ENCODE measurements around the gene PARL.
"Not testable (repeated sequence)": the region's sequence is repeated elsewhere in the genome, so short reads cannot be mapped to it uniquely, and the experiment has no call there.

The PARL gene

GRCh38 chr3:183816681-183817510 lies 67.8 kb downstream of the PARL start:
- DNase-seq, result no peak

- DNase-seq, result no peak
Observed at GRCh38 chr3:183815951-183816475, 68.7 kb downstream of the PARL start.

DNA sequence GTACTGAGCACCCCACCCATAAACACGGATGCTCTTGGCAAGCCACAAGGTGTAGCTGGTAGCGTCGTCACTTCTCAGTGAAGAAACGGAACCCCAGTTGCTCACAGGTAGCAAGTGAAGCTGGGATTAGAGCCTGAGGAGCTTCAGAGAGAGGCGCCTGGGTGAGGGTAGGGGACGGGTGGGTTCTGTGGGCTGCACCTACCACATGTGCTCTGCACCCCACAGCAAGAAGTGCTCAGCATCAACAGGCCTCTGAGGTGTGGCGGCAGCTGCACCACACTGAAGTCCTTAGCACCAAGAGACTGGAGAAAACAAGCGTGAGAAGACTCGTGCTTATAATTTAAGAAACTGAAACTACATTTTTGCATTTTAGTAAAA lies 69.1 kb downstream of the PARL start:
- DNase-seq, result no peak

GRCh38 chr3:183814240-183814639 lies 70.4 kb downstream of the PARL start:
- no peak for DNase-seq

DNA sequence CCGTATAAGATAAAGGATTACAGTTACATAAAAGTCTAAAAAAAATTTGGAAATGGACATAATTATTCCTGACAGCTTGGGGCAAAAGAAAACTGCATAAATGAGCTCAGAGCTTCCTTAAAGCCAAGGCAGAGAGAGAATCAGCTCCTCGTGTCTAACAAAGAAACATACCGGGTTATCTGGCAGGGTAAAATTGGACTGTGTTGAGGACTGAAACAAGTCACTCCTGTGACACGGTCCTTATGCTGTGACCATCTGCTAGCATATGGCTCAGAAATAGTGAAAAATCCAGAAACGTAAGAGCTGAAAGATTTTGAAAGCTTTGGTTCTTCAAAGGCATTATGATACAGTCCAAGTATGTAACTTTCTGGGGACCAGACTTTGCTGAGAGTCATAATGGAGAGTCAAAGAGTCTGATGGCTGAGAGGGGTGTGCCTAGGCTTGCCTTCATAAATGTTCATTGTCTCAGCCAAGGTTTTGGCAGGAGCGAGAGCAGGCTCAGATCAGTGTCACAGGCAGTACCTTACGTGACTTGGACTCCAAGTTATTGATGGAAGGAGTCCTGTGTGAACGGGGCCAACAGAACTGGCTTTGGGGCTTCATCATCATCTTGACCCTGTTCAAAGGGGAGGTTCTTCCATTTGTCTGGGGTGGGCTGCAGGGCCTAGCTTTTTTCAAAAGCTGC lies 71.8 kb downstream of the PARL start:
- no peak for DNase-seq

DNA sequence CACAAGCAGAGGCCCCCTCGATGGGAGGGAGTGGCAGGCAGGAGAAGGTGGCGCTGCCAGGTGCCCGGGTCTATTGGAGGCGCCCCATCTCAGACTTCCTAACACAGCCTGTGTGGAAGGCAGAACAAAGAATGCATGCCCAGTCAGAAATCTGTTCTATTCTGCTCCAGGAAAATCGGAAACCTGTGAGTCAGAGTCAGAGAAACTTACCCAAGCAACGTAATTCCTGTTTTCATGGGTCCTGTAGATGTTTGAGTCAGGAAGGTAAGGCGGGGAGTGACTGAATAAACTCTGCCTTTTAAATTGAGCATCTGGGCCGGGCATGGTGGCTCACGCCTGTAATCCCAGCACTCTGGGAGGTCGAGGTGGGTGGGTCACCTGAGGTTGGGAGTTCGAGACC lies 73.0 kb downstream of the PARL start:
- DNase-seq, result no peak

- no peak for DNase-seq
Observed at GRCh38 chr3:183810643-183811594, 73.8 kb downstream of the PARL start.

DNA sequence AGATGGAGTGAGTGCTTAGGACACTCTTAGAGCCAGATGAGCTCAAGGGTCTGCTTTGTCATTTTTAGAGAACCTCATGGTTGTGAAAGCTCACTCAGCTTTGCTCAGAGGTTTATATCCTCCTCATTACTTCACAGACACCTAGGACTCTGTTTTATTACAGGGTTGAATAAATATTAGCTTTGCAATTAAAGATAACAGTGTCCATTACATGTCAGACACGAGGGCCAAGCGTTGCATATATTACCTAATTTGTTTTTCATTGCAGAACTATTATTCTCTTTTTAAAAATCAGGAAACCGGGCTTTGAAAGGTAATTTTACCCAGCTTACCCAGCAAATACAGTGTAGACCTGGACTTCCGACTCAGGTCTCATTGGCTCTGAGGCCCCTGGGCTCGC lies 75.4 kb downstream of the PARL start:
- DNase-seq, result no peak

DNA sequence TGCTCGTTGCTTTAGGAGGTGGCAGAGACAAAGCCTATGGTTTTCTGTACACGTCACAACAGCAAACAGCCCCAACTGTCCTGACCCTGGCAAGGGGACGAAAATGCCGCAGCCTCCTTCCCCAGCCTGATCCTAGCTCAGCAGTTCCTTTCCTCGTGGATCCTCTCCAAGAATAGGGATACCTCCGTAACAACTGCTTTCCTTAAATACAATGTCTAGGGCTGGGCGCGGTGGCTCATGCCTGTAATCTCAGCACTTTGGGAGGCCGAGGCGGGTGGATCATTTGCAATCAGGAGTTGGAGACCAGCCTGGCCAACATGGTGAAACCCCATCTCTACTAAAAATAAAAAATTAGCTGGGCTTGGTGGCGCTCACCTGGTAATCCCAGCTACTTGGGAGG lies 76.3 kb downstream of the PARL start:
- DNase-seq, result no peak

DNA sequence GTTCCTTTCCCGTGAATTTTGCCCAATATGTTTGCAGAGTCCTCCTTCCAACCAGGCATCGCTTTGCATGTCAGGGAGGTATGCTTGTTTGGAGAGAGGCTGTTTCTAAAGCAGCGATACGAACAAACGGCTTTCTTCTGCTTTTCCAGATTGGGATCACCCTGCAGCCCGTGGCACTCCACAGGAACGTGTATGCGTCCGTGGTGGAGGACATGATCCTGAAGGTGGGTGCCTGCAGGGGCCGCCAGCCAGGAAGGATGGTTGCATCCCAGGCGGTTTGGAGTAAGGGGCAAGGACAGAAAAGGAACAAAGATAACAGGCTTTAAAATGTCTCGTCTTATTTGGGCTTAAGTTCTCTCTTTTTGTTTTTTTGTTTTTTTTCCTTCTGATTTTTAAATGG lies 76.8 kb downstream of the PARL start:
- DNase-seq, result no peak

GRCh38 chr3:183807209-183807728 lies 77.4 kb downstream of the PARL start:
- DNase-seq, result no peak

DNA sequence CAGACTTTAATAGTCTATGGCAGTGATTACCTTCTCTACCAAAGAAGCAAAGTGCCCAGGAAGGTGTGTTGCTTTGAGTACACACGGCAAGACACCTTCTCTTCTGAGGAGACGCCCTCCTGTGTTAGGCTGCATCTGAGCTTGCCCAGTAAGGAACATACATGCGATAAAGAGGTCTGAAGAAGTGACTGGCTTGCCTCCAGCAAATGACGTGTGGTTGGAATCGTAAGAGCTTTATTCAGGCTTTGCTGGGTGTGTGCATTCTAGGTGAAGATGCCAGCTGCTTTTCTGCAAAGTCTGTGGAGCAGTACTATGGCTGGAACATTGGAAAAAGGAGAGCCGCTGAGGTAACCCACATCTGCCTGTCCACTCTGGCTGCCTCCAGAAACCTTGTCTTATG lies 81.7 kb downstream of the PARL start:
- DNase-seq, result no peak

DNA sequence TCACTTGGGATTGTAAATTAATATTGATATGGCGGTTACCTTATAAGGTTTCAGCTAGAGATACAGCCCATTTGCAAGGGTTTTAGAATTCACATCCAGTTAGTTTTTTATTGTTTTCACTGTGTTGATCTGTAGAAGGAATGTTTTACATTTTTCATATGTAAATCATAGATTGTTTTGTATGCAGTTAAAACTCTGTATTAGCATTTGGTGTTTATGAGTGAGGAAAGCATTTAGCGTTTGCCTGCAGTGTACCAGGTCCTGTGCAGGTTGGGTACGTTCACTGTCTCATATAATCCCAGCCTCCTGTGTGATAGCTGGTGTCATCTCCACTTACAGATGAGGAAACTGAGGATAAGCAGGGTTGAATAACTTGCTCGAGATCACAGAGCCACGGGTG lies 83.1 kb downstream of the PARL start:
- DNase-seq, result no peak

GRCh38 chr3:183800243-183800863 lies 84.3 kb downstream of the PARL start:
- no peak for DNase-seq

GRCh38 chr3:183799461-183799860 lies 85.2 kb downstream of the PARL start:
- no peak for DNase-seq

GRCh38 chr3:183797996-183798395 lies 86.7 kb downstream of the PARL start:
- DNase-seq, result no peak

- no peak for DNase-seq
Observed at GRCh38 chr3:183796372-183796771, 88.3 kb downstream of the PARL start.

GRCh38 chr3:183794452-183794851 lies 90.2 kb downstream of the PARL start:
- no peak for DNase-seq

DNA sequence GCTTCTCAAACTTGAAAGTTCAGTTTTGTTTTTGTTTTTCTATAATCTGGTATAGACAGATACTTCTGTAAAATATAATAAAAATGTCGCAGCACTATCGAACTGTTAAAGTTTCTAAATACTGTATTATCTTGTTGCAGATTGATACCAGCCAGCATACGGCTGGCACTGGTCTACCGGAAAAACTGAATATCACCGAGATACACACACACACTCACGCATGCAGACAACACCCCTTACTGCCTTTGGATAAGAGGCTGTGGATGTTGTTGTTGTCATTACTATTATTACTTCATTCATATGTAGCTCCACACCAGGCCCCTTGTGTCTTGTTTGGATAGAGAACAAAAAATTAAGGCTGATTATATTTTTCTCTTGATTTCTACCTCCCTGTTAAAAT lies 91.7 kb downstream of the PARL start:
- DNase-seq, result no peak

GRCh38 chr3:183790700-183791099 lies 94.0 kb downstream of the PARL start:
- DNase-seq, result no peak

GRCh38 chr3:183789826-183790225 lies 94.9 kb downstream of the PARL start:
- DNase-seq, result no peak

DNA sequence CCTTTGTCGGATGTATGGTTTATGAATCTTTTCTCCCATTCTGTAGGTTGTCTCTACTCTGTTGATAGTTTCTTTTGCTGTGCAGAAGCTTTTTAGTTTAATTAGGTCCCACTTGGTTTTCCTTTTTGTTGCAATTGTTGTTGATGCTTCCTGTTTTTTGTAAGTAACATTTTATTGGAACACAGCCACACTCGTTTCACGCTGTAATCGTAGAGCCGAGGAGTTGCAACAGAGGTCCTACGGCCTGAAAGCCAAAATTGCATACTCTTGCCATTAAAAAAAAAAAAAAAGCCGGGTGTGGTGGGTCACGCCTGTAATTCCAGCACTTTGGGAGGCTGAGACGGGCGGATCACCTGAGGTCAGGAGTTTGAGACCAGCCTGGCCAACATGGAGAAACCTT lies 100.2 kb downstream of the PARL start:
- DNase-seq, result not testable (repeated sequence)
